ENCODE data around the gene ADCK1.

DNA sequence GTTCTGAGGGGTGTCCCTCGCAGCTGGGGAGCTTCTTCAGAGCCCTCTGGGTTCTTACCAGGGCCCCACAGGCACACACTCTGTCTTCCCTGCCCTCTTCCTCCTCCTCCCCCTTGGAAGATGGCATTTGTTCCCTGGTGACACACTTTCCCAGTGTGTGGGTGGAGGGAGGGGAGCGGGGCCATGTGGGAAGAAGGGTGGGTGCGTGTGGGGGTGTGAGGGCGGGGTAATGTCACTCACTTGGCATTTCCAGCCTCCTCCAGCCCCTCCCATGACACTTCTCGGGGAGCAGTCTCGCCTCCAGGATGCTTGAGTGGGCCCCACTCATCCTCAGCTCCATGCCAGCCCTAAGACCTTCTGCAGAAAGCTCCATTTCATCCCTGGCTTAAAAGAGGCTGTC is 61.3 kb downstream of the ADCK1 start:
- TF ChIP-seq, protein P1, sequence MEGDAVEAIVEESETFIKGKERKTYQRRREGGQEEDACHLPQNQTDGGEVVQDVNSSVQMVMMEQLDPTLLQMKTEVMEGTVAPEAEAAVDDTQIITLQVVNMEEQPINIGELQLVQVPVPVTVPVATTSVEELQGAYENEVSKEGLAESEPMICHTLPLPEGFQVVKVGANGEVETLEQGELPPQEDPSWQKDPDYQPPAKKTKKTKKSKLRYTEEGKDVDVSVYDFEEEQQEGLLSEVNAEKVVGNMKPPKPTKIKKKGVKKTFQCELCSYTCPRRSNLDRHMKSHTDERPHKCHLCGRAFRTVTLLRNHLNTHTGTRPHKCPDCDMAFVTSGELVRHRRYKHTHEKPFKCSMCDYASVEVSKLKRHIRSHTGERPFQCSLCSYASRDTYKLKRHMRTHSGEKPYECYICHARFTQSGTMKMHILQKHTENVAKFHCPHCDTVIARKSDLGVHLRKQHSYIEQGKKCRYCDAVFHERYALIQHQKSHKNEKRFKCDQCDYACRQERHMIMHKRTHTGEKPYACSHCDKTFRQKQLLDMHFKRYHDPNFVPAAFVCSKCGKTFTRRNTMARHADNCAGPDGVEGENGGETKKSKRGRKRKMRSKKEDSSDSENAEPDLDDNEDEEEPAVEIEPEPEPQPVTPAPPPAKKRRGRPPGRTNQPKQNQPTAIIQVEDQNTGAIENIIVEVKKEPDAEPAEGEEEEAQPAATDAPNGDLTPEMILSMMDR (conservative IDR thresholded peaks at IDR 0.05; ENCODE audit: low read depth, low read length), result no peak
- TF ChIP-seq EZH2 (IDR thresholded peaks at IDR 0.05; ENCODE audit: borderline replicate concordance, low read depth, low read length, poor library complexity, severe bottlenecking), result no peak

Data from A673 (cell line).